Pancreas (tissue), 10 donors: Measurements from ENCODE around the gene NRSN2. TPM values are rescaled to one million over a fixed set of nuclear protein-coding genes. Genes with fewer than 3 reads are reported as not detected.
A peak's percentile ranks its signal among the peaks of the same experiment; 100 is the strongest.
"Not testable (repeated sequence)": the region's sequence is repeated elsewhere in the genome, so short reads cannot be mapped to it uniquely, and the experiment has no call there.

ENCODE experiments used
- ATAC-seq, 4 donors: fragments of 200-7000 bp; cut with Tn5 transposase; one replicate each; pipeline versions ENCODE4 v1.8.0 to v1.9.1; 2020; ENCODE audit warnings: mild to moderate bottlenecking in 4 of 4, moderate library complexity in 4 of 4
- DNase-seq, 6 donors: peaks; one replicate each; pipeline ENCODE4 v3.0.0-alpha.2; 2020
- FAIRE-seq: peaks from 2 replicates; lab custom pipeline; 2012; peaks lifted over from hg19 to GRCh38; lab: Jason Lieb, UNC
- H3K27ac ChIP-seq, 4 donors: fragments of 200-600 bp; sonication (generic); 1 replicate in 3 of 4; 2 replicates in 1 of 4; pipeline versions ENCODE4 v1.5.0 to v1.8.0; 2020
- H3K27me3 ChIP-seq, 4 donors: fragments of 200-600 bp; one replicate each; pipeline ENCODE4 v1.8.0; 2021
- H3K36me3 ChIP-seq, 3 donors: fragments of 200-600 bp; sonication (generic) in 1 of 3; one replicate each; pipeline versions ENCODE4 v1.5.0 to v1.8.0; 2020 to 2021
- H3K4me1 ChIP-seq, 3 donors: fragments of 200-600 bp; one replicate each; pipeline ENCODE4 v1.8.0; 2021
- H3K4me3 ChIP-seq, 4 donors: fragments of 200-600 bp; sonication (generic) in 2 of 4; one replicate each; pipeline versions ENCODE4 v1.5.0 to v1.8.0; 2020 to 2021
- H3K9me3 ChIP-seq, 4 donors: fragments of 200-600 bp; one replicate each; pipeline ENCODE4 v1.8.0; 2021
- CTCF ChIP-seq, 4 donors: fragments of 200-600 bp; sonication (generic) in 3 of 4; IDR thresholded peaks; one replicate each; pipeline versions ENCODE4 v1.5.0 to v1.8.0; 2021; ENCODE audit warnings: antibody characterized with exemption in 4 of 4
- WGBS, 2 donors: extraction: QIAGEN DNeasy Blood & Tissue Kit; methylation state at CpG; one replicate each; pipeline ENCODE4 v1.1.7; 2013; 5-methylcytosine and 5-hydroxymethylcytosine counted together
- intact Hi-C, 3 donors: fragments of 100-400 bp; cut with DNase I; formaldehyde crosslinking; loops; one replicate each; pipeline versions ENCODE4 v1.11.1 to v1.14.2; 2022
- polyA plus RNA-seq, 2 donors: library from polyadenylated mRNA; stranded (reverse); fragments of 200-250 nt; gene quantifications; one replicate each; pipeline ENCODE4 v1.2.3, GENCODE V29; 2013
- total RNA-seq, 6 donors: library from RNA; stranded (reverse); fragmentation: NEBNext Ultra II Directional in 4 of 6; extraction: Animal tissue kit (Norgen Biotek cat#: 25700) in 4 of 6; gene quantifications; one replicate each; pipeline versions ENCODE4 v1.2.1 to v1.2.4, GENCODE V29; 2021 to 2023
- donor health status: healthy with polysubstance abuse.
- donor health status: DM: no; HTN: no; CAD: no; lungs with moderate emphysema.
- donor health status: DM: no; HTN: no; CAD: no.
- donor health status: control.
- donor health status: control.
- donor health status: Bipolar disorder and iron deficiency.
- donor health status: DM: yes; HTN: yes; CAD: no.
- donor health status: DM: no; HTN: no; CAD: no.
- donor health status: DM: no; HTN: no; CAD: no.
- donor health status: DM: yes; HTN: yes; CAD: no.

Gene NRSN2
- total and polyA plus RNA-seq, 8 donors: 10.7 to 41.3 (median 18.2) TPM

DNA sequence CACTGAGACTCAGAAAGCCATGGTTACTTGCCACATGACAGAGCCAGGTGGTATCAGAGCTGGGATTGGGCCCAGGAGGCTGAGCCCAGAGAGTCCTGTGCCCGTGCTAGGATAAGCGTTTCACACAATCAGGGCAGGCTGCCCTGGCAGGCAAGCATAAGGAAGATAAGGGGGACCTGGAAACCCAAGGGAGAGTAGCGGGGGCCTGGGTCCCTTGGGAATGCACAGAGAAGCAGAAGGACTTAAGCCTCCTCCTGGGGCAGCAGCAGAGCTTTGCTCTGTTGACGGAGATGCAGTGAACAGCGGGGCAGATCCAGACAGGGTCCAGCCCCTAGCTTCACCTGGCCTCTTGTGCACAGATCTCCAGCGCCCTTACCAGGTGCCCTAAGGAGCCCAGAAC is 42.3 kb downstream of the NRSN2 start:
- peaks cover 8 to 14% (median 12%) of the 10 kb centered on the region in 3 donors for H3K4me1 ChIP-seq
- peak; percentile 27 to 68 (median 48) for ATAC-seq
- peaks cover 0 to 13% (median 13%) of the 10 kb centered on the region in 3 donors for H3K36me3 ChIP-seq
- TF ChIP-seq CTCF (IDR thresholded peaks at IDR 0.05): no peak
- H3K4me3 ChIP-seq: no peak overlapping the region
- intact Hi-C loops: no loop called here
- 55 to 66% methylated on average over 6 of the region's 6 CpGs for WGBS, 2 donors
- FAIRE-seq: no peak
- peak in 1 of 6 donors; percentile 55 for DNase-seq
- no peak overlapping the region for H3K27ac ChIP-seq
- no peaks in the 10 kb centered on the region for H3K27me3 ChIP-seq
- H3K9me3 ChIP-seq: no peaks in the 10 kb centered on the region

GRCh38 chr20:391041-391711 is 44.3 kb downstream of the NRSN2 start:
- H3K9me3 ChIP-seq: no peaks in the 10 kb centered on the region
- 87 to 92% methylated on average over 29 of the region's 29 CpGs for WGBS, 2 donors
- peaks cover 0 to 17% (median 16%) of the 10 kb centered on the region in 3 donors for H3K36me3 ChIP-seq
- FAIRE-seq: no peak
- H3K27me3 ChIP-seq: no peaks in the 10 kb centered on the region
- no peak overlapping the region for H3K4me3 ChIP-seq
- intact Hi-C loops: no loop called here
- no peak overlapping the region for H3K27ac ChIP-seq
- H3K4me1 ChIP-seq: peaks cover 8 to 14% (median 12%) of the 10 kb centered on the region in 3 donors
- ATAC-seq: peak; percentile 18 to 53 (median 38)
- peak in 2 of 6 donors; percentile 34 to 70 for DNase-seq
- no peak for TF ChIP-seq CTCF (IDR thresholded peaks at IDR 0.05)

- WGBS, 2 donors: 89 to 95% methylated on average over 2 of the region's 2 CpGs
- ATAC-seq, H3K9me3 ChIP-seq, FAIRE-seq, DNase-seq, H3K27me3 ChIP-seq, intact Hi-C loops, H3K4me3 ChIP-seq, H3K27ac ChIP-seq: not testable (repeated sequence)
- H3K36me3 ChIP-seq: peaks cover 0 to 27% (median 25%) of the 10 kb centered on the region in 3 donors
- H3K4me1 ChIP-seq: peaks cover 8 to 14% (median 12%) of the 10 kb centered on the region in 3 donors
Observed at GRCh38 chr20:393296-393695, 46.4 kb downstream of the NRSN2 start.

- Histone ChIP-seq H3K9me3 (no peaks in the 10 kb centered on the region), H3K4me1 (no peaks in the 10 kb centered on the region), H3K4me3 (no peak overlapping the region), H3K27me3 (no peaks in the 10 kb centered on the region), H3K36me3 (peaks cover 0 to 25% (median 24%) of the 10 kb centered on the region in 3 donors), H3K27ac (no peak overlapping the region)
- peak in 1 of 6 donors; percentile 70 for DNase-seq
- intact Hi-C loops: no loop called here
- no peak for FAIRE-seq
- TF ChIP-seq CTCF (IDR thresholded peaks at IDR 0.05): no peak
- WGBS, 2 donors: 92 to 94% methylated on average over 24 of the region's 24 CpGs
- ATAC-seq: no peak
Observed at GRCh38 chr20:396252-396618, 49.3 kb downstream of the NRSN2 start.

GRCh38 chr20:396619-397431 is 49.9 kb downstream of the NRSN2 start:
- FAIRE-seq: no peak
- no peak overlapping the region for H3K27ac ChIP-seq
- no peaks in the 10 kb centered on the region for H3K27me3 ChIP-seq
- no peak for DNase-seq
- no peak for TF ChIP-seq CTCF (IDR thresholded peaks at IDR 0.05)
- no peak overlapping the region for H3K4me3 ChIP-seq
- H3K9me3 ChIP-seq: no peaks in the 10 kb centered on the region
- 68 to 69% methylated on average over 4 of the region's 4 CpGs for WGBS, 2 donors
- intact Hi-C loops: no loop called here
- H3K36me3 ChIP-seq: peaks cover 0 to 25% (median 18%) of the 10 kb centered on the region in 3 donors
- peak; percentile 33 to 75 (median 70) for ATAC-seq
- no peaks in the 10 kb centered on the region for H3K4me1 ChIP-seq
